Measurements from ENCODE around the gene STX5. TPM values are rescaled to one million over a fixed set of nuclear protein-coding genes. Genes with fewer than 3 reads are reported as not detected.

Gene STX5
- total and polyA plus RNA-seq, 9 of the 15 experiments (the other 6 are each of a cell fraction or from before 2014, with no cell fraction given) = 2.8 to 28.6 (median 23.7) TPM

- TF ChIP-seq ZNF668 (CRISPR knock-in tag; IDR thresholded peaks at IDR 0.05) (peak; percentile 89), MTA3 (IDR thresholded peaks at IDR 0.05; ENCODE audit: borderline replicate concordance) (peak; percentile 99), RBBP5 (IDR thresholded peaks at IDR 0.05; ENCODE audit: borderline replicate concordance, insufficient read depth, low read length, poor library complexity, severe bottlenecking) (no peak), PHF21A (IDR thresholded peaks at IDR 0.05; ENCODE audit: borderline replicate concordance, low read depth) (peak; percentile 89), SNIP1 (IDR thresholded peaks at IDR 0.05; ENCODE audit: low read depth) (peak; percentile 79), ATF6 (CRISPR knock-in tag; IDR thresholded peaks at IDR 0.05) (peak; percentile 93), MIER1 (IDR thresholded peaks at IDR 0.05; ENCODE audit: low read depth) (no peak; the same call in 1 of the 2 replicates), ARID2 (IDR thresholded peaks at IDR 0.05) (peak; percentile 86), EGR1 (conservative IDR thresholded peaks at IDR 0.05) (peak; percentile 73), DMBX1 (CRISPR knock-in tag; IDR thresholded peaks at IDR 0.05; ENCODE audit: borderline replicate concordance) (0 out of 2 replicates have a peak, but pooled peaks have one; percentile 73), MAFG (tag; conservative IDR thresholded peaks at IDR 0.05) (no peak), TAF7 (tag; IDR thresholded peaks at IDR 0.05) (peak; percentile 53; the same call in 1 of the 2 replicates), RHOXF2B (CRISPR knock-in tag; conservative IDR thresholded peaks at IDR 0.05) (peak; percentile 100), CBFA2T3 (IDR thresholded peaks at IDR 0.05) (peak; percentile 70), ZKSCAN1 (IDR thresholded peaks at IDR 0.05; ENCODE audit: low read depth, low read length) (peak; percentile 72), XRCC3 (IDR thresholded peaks at IDR 0.05) (no peak; the same call in 1 of the 2 replicates), TEAD4 (IDR thresholded peaks at IDR 0.05; ENCODE audit: low read length) (peak; percentile 95), TEAD4 (CRISPR knock-in tag; IDR thresholded peaks at IDR 0.05; ENCODE audit: borderline replicate concordance) (no peak), HDAC8 (tag; IDR thresholded peaks at IDR 0.05) (peak; percentile 53; the same call in 1 of the 2 replicates), ZBTB49 (CRISPR knock-in tag; IDR thresholded peaks at IDR 0.05; ENCODE audit: borderline replicate concordance) (peak; percentile 97), POLR3A (IDR thresholded peaks at IDR 0.05; ENCODE audit: borderline replicate concordance, extremely low read depth, insufficient read depth, insufficient read length) (no peak), KDM4B (IDR thresholded peaks at IDR 0.05; ENCODE audit: borderline replicate concordance in 2 of 2, low read depth in 1 of 2) (peak in 1 of 2 experiments; percentile 100; a peak in 2 of 4 replicates), TAL1 (IDR thresholded peaks at IDR 0.05) (peak; percentile 44; the same call in 1 of the 2 replicates), ATF4 (CRISPR knock-in tag; IDR thresholded peaks at IDR 0.05) (peak; percentile 99)
Observed at GRCh38 chr11:62841361-62842170, 9.7 kb upstream of the STX5 start (continued).

All from K562 (cell line).